GM19468 (cell line): Measurements from ENCODE around the gene CCR4.
"Not testable (repeated sequence)": the region's sequence is repeated elsewhere in the genome, so short reads cannot be mapped to it uniquely, and the experiment has no call there.

Source experiments
- ATAC-seq: cut with Tn5 transposase; IDR thresholded peaks from one replicate; pipeline ENCODE4 v1.9.1; 2021; ENCODE audit warnings: mild to moderate bottlenecking, moderate library complexity, moderate number of reproducible peaks; ENCODE audit not compliant: unreplicated experiment; ENCODE audit errors: extremely low read depth

Gene CCR4

DNA sequence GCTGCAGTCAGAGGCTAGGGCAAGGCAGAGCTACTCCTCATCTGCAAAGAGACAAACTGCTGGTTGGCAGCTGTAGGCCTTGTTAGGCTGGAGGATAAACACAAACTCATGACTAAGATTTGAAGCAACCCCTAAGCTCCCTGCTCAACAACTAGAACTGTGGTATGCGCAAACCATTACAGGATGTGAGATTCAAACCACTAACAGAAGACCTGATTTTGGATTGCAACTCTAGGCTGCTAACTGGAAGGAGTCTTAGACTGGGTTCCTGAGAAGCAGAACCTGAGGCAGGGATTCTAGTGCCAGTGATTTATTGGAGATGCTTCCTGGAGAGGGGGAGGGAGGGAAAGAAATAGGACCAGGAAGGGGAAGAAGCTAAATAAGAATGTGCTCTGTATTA lies 22.5 kb downstream of the CCR4 start:
- peak; percentile 71 for ATAC-seq

DNA sequence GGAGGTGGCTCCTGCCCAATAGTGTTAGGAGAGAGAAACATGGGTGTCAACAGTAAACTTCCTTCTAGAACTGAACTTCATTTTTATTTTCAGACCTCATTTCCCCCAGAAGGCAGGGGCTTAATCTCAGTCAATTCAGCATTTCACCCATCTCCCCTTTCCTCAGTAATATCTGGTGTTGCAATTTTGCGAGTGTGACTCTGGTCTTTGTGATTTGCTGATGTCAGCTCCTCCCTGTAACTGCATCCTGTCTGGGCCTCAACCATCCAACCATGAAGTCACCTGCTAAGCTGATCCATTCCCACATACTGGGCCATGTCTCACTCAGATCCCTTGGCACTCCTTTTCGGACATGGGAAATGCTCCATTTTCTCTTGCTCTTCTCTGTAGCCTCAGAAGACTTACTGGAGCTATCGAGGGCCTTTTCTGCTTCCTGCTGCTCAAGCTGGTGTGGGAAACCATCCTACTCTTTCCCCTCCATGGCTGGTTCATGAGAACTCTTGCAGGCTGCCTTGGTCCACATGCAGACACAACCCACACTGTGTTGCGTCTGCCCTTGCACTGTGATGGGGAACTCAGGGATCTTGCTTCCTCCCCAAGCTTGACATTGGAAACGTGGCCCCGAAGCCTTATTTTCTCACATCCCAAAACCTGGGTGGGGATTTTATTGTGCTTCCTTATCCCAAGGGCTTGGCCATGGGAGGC lies 24.6 kb downstream of the CCR4 start:
- no peak for ATAC-seq

DNA sequence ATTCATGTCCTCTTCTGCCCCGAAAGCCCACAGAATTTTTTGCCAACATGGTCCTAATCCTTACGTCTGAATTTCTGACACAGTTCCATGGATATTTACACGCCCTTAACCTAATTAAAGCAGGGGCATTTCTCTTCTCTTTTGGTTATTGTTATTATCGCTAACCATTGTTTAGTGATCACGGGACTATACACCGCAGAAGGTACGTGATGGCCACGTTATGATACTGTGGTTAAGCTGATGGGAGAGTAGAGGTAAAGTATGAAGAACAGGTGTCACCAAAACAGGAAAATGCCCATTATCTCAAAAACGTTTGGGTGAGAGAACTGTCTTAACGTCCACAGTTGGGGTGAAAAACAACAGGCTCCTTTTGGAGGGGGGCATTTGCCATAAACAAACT lies 26.4 kb downstream of the CCR4 start:
- no peak for ATAC-seq

DNA sequence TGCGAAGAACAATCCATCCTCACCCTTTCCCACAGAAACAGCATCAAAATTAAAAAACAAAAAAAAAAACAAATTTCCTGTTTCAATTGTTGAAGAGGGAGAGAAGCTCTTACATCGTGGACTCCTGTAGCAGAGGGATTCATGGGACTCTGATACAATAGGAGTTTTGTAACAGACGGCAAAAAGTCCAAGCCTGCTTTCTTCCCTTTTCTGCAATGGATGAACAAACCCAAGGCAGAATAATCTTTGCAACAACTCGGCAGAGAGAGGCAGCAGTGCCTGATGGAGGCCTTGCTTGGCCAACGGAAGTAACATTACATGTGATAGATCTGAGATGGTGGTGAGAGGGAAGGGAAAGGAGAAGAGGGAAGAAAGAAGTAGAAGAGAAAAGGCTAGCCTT lies 26.9 kb downstream of the CCR4 start:
- ATAC-seq: no peak

DNA sequence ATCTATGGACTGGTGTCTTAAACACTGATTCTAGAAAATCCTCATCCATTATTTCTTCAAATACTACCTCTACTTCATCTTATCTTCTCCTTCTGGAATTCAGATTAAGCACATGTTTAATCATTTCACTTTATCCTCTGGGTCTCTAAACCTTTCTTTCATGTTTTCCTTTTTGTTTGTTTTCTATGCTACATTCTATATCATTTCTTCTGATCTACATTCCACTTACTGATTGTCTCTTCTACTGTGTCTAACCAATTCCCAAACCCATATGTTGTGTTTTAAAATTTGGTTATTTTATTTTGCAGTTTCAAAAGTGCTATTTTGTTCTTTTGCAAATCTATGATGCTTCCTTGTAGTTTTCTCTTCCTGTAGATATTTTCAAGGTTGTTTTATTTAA lies 31.7 kb downstream of the CCR4 start:
- ATAC-seq: no peak

DNA sequence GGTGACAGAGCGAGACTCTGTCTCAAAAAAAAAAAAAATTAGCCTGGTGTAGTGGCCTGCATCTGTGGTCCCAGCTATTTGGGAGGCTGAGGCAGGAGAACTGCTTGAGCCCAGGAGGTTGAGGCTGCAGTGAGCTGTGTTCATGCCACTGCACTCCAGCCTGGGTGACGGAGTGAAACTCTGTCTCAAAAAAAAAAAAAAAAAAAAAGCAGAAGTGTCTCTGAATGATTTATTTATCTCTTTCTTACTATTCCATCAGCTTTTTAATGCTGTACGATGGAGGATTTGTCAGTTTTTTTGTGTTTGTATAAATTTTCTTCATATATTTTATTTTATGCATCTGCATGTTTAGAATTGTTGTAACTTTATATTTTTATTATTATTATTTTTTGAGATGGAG lies 33.5 kb downstream of the CCR4 start:
- not testable (repeated sequence) for ATAC-seq

DNA sequence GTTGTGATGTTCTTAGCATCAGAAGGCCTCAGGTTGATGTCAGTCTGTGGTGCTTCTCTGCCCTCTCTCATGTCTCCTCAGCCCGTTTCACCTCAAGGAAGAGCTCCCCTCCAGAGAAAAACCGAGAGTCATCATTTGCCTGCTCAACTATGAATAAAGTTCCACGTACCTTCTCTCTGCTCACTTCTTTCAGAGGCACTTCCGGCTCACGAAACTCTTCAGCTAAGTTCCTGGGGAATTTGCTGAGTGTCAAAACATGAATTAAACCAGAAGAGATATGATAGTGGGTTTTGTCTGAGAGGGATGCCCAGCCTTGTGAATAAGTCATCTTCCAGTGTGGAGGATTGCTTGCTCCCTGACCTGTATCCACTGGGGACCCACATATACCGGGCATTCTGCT lies 37.7 kb downstream of the CCR4 start:
- ATAC-seq: no peak

DNA sequence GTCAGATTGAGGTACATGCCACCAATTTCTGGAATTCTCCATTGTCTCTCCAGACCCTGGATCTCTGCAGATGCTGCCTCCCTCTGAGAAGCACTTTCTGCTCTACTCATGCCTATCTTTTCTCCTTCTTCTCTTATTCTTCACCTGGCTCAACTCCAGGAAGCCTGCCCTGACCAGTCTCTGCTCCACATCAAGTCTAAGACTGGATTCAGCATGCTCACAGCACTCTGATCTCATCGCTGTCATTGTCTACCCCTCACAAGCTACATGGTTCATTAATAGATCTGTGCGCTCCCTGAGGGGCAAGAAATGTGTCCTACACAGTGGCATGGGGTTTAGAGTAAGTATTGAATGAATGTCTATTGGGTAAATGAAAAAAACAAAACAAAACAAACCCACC lies 38.7 kb downstream of the CCR4 start:
- no peak for ATAC-seq

DNA sequence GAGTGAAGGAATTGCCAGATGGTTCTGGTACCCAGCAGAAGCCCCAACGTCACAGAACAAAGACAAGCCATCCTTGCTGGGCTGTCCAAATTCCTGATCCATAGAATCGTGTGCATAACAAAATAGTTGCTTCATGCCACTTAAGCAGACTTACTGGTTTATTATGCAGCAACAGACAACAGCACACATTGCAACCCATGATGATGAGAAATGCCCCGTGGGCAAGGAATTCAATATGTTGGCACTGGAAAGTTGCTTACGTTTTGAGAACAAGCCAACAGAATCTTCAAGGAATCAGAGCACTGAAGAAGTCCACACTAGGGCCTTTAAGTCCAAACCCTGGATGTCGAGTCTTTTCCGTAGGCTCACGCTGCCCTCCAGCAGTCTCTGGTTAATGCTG lies 40.3 kb downstream of the CCR4 start:
- no peak for ATAC-seq

DNA sequence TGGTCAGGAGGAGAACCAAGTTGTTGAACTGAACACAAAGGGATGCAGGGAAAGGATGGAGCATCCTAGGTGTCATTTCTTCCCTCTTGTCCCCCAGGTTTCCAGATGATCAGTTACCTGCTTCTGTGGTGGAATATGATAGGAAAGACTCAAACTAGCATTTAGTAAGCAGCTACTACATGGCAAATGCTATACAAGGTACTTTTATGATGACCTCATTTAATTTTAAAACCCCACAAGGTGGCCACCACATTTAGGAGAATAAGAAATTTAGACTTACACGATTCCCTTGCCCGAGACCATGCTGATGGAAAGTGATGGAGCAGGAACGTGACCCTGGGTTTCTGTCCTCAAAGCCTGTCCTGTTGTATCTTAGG lies 40.9 kb downstream of the CCR4 start:
- ATAC-seq: no peak

DNA sequence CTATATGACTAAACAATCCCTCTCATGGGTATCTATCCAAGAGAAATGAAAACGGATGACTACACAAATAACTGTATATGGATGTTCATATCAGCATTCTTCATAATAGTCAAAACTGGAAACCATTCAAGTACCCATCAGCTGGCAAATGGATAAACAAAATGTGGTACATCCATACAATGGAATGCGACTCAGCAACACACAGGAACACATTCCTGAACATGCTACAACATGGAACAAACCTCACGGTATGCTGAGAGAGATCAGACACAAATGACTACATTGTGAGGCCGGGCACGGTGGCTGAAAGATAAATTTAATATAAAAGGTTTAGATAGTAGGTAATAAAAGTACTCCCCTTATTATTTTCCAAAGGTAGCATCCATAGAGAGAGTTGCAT lies 42.6 kb downstream of the CCR4 start:
- no peak for ATAC-seq

DNA sequence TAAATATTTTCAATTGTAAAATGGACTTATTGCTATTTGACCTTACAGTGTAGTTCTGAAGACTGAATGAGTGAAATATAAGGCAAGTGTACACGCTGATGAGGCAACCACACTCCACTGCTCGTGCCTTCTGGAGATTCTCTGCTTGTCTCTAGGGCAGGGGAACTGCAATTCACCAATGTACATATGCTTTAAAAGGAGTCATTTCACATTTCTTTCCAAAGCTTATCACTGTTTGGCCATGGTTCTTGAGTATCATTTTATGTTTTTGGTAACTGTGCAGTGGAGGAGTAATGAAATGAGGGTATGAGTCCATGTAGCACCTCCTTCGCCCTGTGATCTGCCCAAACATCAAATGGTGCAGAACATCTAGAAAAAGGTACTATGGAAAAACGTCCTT lies 43.7 kb downstream of the CCR4 start:
- no peak for ATAC-seq

DNA sequence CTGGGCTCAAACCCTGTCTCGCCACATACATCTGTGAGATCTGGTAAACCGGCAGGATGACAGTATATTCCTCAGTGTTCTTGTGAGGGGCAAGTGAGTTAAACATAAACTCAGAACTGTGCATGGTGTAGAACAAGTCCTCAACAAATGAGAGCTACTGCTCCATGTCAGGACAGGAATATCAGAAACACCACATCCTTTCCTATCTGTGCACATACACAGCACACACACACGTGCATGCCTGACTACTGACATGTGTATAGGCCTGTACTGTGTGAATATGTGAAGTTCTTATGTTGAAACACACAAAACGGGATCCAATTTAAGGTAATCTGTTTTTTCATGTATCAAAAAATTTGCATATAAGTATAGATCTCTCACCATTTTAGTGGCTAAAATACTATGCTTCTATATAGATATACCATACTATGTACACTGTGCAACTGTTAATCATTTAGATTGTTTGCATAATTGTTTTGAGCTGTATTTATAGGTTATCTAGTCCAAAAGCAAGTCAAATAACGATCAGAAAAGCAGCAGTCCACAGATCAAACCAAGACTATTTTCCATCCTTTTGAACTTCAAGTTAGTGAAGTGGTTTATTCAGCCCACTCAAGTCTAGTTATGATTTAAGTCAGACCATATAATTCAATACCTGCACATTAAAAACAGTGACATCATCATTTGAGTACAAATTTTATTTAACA lies 44.8 kb downstream of the CCR4 start:
- ATAC-seq: no peak

DNA sequence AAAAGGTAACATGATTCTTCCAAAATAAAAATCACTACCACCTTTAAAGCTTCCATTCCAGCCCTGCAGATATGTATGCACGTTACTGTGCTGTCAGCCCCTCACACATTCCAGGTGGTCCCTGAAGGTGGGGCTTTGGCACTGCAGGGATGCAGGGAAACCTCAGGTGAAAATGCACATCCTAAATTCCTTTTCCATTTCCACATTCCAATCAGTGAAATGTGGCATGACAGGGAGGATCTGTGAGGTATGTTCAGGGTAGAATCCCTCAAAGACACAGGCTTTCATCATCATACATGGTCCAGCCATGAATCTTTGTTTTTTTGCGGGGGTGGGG lies 45.3 kb downstream of the CCR4 start:
- ATAC-seq: no peak

DNA sequence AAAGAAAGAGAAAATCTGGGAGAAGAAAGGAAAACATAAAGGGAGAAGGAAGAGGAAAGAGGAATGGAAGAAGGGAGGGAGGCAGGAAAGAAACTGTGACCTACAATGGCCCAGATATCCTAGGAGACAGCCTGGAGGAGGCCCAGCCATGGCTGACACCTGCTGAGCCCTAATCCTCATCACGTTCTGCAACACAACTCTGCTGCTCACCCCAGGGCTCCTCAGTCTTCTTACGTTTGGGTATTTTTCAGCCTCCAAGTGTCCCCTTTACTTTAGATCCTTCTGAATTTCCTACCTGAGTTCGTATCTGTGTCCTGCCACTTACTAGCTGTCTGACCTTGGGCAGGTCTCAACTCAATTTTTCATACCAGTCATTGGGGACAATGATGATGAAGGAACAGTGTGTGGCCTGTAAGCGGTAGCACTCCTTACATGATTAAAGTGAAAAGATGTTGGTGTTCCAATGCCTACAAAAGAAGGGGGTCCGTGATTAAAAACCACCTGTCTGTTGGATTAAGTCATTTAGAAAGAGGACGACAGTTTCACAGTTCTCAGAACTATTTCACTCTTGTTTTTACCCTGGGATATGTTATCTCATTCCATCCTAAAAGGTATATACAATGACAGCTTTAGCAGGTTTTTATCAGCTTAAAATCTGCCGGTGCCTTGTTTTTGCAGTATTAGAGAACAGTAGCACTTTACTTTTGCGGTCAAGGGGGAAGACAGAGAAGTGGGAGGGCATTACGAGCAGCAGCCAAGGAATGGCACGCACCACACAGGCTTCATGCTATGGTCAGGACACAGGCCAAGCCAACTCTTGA lies 47.4 kb downstream of the CCR4 start:
- no peak for ATAC-seq

DNA sequence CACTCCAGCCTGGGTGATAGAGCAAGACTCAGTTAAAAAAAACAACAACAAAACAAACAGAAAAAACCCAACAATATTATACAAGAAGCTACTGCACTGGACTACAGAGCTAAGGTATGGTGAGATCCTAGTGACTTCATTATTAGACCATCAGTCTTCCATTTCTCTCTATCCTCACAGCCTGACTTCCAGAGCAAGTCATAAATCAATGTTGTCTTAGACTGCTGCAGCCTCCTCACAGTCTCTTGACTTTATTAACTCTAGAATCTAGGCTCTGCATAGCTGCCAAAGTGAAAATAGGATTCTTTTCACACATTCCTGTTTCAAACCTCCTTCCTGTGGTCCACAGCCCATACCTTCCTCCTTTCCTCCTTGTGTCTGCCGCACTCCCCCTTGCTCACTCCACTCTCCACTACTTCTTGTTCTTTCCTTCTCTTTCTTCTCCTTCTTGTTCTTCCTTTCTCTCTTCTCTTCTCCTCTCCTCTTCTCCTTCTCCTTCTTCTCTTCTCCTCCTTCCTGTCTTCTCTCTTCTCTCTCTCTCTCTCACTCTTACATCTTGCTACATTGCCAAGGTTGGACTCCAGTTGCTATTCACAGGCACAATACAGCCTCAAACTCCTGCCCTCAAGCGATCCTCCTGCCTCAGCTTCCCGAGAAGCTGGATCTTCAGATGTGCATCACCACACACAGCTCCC lies 49.4 kb downstream of the CCR4 start:
- no peak for ATAC-seq

DNA sequence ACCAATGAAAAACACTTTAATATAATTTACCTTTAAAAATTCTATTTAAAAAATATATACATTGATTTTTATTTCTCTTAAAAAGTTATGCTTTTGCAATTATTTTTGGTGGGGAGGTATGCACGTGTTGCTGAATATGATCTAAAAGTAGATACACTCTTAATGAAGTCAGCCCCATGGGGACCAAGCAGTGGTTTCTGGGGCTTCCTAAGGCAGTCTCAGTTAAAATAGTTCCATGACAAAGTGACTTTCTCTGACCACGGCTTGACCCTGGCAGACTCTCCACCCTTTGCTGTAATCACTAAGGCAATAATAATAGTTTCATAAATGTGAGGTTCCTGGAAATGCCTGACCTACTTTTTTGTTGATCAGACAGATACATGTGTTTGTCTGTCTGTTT lies 50.4 kb downstream of the CCR4 start:
- ATAC-seq: no peak

DNA sequence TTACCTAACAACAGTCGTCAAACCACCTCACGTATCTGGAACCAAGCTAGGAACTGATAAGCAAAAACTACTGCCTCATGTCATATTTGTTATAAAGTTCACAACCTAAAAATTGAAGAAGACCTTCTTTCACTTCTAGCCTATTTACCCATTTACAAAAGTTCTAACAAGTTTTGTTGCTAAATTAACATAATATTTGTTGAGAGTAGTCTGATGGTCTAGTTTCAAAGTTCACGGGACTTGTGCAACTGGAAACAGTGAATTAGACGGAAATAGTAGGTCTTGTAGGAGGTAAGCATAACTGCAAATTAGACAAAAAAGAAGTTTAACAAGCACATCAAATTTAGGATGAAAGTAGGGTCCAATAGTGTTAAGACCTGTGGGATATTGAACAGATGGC lies 51.9 kb downstream of the CCR4 start:
- ATAC-seq: no peak

DNA sequence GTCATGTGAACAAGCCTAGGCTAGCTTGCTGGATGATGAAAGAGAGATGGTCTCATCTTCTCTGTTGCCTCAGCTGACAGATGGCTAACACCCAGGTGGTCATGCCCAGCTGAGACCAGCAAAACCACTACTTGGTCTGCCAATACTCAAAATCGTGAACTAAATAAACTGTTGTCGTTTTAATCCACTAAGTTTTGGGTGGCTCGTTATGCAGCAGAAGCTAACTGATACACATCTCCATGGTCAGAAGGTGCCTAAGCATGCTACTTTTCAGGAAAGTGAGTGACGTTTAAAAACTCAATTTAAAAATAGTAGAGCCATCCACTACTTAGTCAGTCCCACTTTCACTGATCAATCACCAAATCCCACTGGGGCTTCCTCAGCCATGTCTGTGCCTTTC lies 52.8 kb downstream of the CCR4 start:
- no peak for ATAC-seq

DNA sequence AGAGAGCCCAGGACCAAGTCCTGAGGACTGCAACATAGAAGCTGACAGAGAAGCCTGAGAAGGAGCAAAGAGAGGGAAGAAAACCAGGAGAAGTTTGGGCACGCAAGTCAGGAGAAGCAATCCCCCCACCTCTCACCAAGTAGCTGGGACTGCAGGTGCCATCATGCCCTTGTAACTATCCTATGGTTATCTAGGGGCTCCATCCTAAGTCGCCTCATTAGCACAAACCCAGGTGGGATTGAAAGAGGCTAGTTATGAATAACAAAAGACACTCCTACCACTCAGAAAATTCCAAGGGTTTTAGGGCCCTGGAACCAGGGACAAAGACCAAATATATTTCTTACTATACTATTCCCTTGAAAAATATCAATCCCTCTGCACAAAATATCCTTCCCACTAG lies 53.5 kb downstream of the CCR4 start:
- ATAC-seq: no peak
